Heart left ventricle (tissue), 13 donors: ENCODE results near the gene DDX56.

Experiments
- POLR2A ChIP-seq, 2 donors: fragments of 450-650 bp; IDR thresholded peaks; one replicate each; pipeline ENCODE4 v1.6.1; 2017; ENCODE audit warnings: antibody characterized with exemption in 2 of 2, mild to moderate bottlenecking in 2 of 2, moderate library complexity in 2 of 2
- TF ChIP-seq, protein P1 (sequence below), 12 donors: fragments of 200-600 bp; sonication (generic) in 4 of 12; IDR thresholded peaks; one replicate each; pipeline versions ENCODE4 v1.5.0 to v1.8.0; 2018 to 2022; ENCODE audit warnings: antibody characterized with exemption in 12 of 12, mild to moderate bottlenecking in 5 of 12
- donor health status: ischemic (EF 13 %, LVEDD 7.1; RV severe dilation, severe dysfunction).
- donor health status: DM: no; HTN: yes; CAD: no.
- donor health status: DM: no; HTN: no; CAD: no.
- donor health status: ischemic (EF 25% LVEDD 6.9; RV normal size, moderate dysfunction).
- donor health status: ischemic (EF 25% LVEDD 5.7; RV mildly dilated, moderate dysfunction).
- donor health status: ischemic (EF 35%, LVEDD 5.7; RV mildly dilated, moderate dysfunction).
- donor health status: nonischemic (EF 11% LVEDD 7.7; RV severe dilation, severe dysfunction).
- donor health status: DM: yes; HTN: yes; CAD: no.
- donor health status: PGD.
- donor health status: ischemic (EF 29% LVEDD 5.4; RV normal size, mild dysfunction).
- donor health status: nonischemic (EF 23%, LVEDD 6.1; RV moderate dilation, normal function).

DNA sequence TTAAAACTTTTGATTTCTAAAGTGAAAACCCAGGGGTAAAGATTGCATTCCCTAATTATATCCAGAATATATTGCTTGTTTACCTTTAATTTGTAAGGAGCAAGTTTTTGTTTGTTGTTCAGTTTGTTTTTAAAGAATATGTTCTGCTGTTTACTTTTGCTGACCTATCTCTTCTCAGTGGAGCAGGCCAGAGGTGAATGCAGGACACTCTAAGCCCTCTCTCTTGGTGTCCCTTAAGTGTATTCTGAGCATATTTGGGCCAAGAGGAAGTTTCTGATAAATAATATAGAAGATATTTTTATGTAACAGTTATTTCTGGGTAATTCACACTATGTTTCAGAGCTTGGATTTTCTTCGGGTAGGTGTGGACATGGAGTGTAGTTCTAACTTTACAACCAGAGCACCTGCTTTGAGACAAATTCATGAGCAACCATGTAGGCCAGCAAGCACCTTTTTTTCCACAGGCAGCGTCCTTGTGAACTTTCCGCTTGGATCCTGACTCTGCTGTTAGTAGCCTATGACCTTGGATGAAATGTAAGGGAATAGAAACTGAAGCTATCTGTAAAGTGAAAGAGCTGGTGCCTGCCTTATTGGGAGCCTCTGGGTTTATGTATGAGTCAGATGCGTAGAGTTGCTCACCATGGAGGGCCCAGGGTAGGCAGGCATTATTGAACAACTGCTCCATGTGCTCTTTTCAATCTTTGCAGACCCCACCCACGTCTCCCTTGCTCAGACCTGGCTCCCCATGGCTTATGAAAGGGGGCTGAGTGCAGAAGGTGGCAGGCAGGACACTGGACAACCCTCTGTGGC, 48.8 kb upstream of the DDX56 start:
- TF ChIP-seq, protein P1, sequence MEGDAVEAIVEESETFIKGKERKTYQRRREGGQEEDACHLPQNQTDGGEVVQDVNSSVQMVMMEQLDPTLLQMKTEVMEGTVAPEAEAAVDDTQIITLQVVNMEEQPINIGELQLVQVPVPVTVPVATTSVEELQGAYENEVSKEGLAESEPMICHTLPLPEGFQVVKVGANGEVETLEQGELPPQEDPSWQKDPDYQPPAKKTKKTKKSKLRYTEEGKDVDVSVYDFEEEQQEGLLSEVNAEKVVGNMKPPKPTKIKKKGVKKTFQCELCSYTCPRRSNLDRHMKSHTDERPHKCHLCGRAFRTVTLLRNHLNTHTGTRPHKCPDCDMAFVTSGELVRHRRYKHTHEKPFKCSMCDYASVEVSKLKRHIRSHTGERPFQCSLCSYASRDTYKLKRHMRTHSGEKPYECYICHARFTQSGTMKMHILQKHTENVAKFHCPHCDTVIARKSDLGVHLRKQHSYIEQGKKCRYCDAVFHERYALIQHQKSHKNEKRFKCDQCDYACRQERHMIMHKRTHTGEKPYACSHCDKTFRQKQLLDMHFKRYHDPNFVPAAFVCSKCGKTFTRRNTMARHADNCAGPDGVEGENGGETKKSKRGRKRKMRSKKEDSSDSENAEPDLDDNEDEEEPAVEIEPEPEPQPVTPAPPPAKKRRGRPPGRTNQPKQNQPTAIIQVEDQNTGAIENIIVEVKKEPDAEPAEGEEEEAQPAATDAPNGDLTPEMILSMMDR (IDR thresholded peaks at IDR 0.05), result no peak
- TF ChIP-seq POLR2A (IDR thresholded peaks at IDR 0.05), result no peak
